HPDE6-E6E7 (cell line): Measurements from ENCODE around the gene KDM4B.

Experiments used
- DNase-seq: peaks from one replicate; pipeline ENCODE4 v3.0.0; 2011; ENCODE audit warnings: missing footprints; ENCODE audit errors: extremely low spot score

The KDM4B gene

DNA sequence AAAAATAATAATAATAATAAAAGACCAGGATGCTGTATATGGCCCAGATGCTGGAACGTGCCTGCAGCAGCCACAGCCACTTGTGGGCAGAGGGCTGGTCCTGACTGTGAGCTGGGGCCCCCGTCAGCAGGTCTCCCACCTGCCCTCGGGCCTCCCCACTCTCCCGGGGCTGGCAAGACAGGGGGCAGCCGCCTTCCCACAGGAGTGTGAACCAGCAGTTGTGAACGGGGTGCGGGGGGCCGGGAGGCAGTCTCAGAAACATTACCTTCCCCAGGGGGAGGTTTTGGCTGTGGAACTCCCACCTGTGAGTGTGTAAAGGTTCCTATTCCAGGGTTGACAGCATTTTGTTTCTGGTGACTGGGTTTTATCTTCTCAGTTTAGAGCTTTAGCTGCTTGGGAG, 151.4 kb downstream of the KDM4B start:
- DNase-seq = no peak

DNA sequence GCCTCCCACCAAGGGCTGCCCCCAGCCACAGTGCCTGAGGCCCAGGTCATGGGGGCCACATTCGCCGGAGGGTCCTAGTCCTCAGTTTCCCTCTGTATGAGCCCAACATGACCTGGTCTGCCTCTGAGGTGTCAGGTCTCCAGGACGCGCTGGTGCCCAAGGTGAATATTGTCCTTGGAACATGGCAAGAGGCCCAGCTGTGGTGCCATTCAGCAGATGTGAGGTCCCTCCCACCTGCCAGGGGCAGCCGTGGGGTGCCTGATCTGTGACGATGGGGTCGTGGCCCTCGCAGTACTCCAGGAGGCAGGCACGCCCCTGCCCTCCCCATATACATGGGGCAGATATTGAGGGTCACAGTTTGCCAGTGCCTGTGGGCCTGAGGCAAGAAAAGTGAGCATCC, 151.9 kb downstream of the KDM4B start:
- DNase-seq = no peak

DNA sequence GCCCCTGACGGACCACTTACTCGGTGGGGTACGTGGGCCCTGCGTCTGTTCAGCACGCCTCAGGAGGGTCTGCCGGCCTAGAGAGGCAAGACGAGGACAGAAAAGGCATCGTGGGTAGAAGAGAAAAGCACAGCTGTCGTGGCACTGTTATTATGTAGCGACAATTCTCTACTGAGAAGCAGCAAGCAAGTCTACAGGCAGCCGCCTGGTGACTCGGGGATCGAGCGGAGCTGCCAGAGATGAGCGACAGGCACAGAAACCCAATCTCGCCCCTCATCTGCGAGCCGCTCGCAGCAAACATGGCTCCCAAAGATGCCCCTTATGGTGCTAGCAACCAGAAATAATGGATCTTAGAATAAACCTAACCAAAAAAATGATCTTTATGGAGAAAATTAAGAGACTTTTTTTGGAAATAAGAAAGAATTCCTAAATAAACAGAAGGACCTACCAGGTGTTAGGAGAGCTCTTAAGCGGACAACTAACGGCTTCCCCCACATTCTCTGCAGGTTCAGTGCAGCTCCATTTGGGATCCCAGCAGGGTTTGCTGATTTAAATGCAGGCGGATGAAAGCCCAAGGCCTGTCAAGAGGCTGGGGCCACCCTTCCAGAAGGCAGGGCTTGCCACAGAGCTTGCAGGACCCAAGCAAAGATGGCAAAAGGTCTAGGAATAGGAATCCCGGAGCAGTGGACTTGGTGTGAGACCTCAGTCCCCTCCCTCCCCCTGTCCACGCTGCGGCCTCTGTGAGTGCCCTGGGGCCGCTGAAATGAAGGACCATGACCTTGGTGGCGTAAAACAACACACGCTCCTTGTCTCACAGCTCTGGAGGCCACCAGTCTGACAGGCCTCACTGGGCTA, 152.6 kb downstream of the KDM4B start:
- DNase-seq = no peak

DNA sequence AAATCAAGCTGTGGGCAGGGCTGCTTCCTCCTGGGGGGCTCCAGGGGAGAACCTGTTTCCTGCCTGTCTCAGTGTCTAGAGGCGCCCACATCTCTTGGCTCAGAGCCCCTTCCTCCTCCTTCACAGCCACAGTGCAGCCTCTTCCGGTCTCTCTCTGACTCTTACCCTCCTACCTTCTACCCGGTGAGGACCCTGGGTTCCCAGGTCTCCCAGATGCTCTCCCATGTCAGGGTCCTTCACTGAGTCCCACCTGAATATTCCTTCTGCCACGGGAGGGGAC, 153.1 kb downstream of the KDM4B start:
- no peak for DNase-seq

DNA sequence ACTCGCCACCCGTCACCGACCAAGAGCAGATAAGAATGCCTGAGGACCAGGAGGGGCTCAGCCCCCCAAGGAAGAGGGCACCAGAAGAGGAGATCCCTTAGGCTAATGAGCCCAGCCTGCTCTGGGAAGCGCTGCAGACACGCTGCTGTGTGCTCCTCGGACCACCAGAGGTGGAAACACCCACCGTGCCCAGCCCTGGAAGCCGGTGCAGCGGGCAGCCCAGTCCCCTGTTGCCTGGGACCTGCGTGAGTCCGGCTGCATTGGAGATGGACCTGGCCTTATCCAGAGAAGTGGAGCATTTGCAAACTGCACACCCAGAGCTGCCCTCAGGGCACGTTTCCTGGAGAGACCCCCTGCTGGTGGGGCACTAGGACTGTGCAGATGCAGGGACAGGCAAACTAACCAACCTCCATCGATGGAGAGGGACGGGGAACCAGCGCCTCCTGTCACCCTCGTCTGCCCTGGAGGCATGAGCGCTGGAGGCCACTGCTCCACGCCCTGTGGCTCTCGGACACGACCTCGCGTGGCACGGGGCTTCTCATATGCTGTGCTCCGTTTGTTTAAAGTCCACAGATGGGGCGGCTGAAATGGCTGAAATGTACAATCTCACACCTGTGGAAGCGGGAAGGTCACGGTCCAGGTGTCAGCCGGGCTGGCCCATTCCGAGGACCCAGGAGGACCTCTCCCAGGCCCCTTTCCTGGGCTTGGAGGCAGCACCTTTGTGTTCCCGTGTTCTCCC, 153.9 kb downstream of the KDM4B start:
- no peak for DNase-seq

DNA sequence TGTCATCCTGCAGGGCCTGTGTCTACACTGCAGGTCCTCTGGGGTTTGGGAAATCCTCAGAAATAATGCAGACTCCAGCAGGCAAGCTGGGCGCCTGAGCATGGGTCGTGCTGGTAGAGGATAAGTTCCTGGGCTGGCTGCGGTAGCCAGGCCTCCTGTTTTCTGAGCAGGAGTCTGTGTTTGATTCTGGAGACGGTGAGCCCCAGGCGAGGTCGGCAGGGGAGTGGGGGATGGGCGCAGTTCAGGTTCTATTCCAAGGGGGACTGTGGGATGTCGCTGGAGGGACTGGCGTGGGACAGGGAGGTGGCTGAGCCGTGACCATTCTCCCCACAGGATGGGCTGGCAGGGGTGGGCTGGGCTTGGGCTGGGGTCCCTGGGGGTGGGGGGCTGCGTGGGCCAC, 154.7 kb downstream of the KDM4B start:
- no peak for DNase-seq

DNA sequence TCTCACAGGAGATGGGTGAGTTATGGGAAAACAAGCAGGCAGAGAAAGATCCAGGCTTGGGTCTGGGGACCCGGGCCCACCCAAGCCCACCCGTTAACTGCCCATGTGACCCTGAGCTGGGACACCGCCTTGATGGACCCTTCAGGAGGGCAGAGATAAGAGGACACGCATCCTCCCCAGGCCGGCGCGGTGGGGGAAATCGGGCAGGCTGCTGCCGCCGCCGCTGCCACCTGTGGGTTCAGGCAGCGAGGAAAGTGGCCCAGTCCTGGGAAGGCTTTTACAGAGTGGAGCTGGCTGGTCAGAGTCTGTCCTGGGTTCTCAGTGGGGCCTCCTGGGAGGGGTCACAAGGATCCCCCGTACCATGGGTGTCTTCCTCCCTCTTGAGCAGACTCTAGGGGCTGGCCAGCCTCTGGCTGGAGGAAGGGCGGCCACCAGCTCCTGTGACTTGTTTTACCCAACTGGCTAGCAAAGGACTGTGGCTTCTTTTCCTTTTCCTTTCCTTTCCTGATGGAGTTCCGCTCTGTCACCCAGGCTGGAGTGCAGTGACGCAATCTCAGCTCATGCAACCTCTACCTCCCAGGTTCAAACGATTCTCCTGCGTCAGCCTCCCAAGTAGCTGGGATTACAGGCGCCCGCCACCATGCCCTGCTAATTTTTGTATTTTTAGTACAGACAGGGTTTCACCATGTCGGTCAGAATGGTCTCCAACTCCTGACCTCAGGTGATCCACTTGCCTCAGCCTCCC, 155.4 kb downstream of the KDM4B start:
- DNase-seq = no peak

DNA sequence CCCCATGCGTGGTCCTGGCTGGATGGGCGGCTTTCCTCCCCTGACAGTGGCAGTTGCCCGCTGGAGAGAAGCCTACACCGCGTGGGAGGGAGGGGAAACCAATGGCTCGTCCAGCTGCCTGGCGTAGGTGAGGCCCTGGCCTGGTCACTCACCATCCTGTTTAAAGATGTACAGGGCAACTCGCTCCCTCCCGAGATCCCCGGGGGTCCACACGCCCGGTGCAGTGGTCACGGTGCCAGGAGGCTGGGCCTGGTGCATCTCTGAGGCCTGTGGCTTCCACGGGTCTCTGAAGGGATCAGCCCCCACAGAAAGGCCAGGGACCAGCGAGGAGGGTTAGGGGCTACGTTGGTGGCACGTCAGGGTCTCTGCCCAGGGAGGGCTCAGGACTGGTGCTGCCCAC, 156.5 kb downstream of the KDM4B start:
- DNase-seq = no peak

DNA sequence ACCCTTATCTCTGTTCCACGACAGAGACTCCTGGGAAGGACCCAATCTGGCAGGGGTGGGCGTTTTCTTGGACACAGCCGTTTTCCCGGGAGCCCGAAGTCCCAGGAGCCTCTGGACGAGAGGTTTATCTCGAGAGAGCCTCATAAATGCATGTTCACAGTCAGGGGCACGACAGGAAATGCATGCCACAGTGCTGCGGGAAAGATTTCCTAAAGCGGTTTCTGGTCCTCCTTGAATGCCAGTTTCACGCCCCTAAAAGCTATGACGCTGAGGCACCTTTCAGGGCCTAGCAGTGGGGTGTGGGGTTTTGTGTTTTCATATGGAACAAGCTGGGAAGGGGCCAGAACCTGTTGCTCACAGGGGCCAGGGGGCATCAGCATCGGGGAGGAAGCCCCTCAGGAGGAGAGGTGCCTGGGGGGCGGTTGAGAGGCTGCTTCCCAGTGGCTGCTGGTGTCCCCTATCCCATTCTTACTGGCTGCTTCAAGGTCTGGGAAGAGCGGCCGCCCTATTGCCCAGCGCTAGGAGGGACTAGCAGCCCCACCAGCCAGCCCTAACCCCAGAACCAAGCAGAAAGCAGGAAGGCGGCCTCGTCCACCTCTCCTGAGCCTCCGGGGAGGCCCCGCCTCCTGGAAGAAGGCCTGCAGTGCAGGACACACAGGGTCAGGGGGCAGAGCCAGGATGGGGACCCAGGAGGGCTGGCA, 157.0 kb downstream of the KDM4B start:
- DNase-seq = no peak

DNA sequence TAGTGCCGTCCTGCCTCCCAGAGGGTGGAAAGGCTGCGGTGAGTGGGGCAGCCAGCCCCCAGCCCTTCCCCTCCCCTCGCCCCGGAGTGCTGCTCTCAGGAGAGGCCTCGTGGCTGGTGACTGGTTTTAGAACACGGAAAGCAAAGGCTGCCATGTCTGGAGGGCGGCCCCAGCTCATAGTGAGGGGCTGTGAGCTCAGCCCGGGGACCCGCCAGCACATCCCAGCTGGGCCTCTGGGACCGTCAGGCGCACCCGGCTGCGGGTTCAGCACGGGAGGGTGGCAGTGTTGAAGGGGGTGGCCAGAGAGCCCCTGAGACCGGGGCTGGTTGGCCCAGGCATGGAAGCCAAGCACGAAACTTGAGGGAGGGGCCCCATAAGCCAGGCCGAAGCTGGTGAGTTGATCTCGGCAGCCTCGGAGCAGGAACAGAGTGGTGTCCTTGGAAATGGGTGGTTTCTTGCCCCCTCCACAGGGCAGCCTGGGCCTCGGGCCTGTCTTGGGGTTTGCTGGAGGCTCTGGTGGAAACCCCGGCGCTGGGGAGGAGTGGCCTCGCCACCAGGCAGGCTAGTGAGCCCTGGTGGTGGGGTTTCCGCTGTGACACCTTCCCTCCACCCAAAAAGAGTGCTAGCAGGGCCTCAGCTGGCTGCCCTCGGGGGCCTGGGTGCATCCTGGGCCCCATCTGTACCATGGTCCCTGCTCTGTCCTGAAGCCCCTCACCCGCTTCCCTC, 157.7 kb downstream of the KDM4B start:
- no peak for DNase-seq

DNA sequence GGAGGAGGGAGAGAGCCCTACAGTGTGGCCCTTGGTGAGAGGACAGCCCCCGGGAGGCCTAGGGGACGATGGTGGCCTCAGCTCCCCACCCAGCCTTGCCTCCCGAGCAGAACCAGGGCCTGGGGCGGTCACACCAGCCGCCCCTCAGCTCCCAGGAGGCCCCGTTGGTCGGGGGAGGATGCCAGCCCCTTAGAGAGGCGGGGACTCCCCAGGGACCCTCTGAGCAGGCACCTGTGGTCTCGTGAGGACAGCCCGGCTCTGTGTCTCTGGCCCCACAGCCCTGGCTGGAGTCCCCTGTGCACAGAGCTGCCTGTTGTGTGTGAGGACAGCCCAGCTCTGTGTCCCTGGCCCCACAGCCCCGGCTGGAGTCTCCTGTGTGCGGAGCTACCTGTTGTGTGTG, 158.8 kb downstream of the KDM4B start:
- no peak for DNase-seq

DNA sequence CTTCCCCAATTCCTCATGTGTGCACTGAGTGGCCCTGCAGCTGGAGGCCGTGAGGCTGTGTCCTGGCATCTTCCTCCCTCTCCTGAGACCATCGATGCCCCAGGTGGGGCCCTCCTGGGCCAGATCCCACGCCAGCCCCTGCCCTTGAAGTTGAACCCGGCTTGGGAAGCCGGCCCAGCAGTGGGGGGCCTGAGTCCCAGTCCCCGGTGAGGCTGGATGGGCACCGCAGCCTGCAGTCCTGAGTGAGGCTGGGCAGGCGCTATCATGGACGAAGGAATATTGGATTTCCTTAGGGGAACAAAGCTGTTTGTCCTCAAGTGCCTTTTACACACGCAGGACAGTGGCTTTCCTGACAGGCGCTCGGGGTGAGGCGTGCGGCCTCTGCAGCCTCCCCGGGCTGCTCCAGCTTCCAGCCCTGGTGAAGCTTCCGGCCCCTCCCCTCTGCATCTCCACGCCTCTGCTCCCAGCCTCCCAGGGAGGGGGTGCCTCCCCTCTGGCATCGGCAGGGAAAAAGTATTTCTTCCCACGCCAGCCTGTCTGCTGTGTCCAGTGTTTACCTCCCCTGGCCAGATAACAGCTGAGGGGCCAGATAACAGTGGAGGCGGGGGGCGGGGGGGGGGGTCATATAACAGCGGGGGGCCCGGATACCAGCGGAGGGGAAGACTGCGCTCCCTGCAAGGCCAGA, 159.5 kb downstream of the KDM4B start:
- DNase-seq = no peak

DNA sequence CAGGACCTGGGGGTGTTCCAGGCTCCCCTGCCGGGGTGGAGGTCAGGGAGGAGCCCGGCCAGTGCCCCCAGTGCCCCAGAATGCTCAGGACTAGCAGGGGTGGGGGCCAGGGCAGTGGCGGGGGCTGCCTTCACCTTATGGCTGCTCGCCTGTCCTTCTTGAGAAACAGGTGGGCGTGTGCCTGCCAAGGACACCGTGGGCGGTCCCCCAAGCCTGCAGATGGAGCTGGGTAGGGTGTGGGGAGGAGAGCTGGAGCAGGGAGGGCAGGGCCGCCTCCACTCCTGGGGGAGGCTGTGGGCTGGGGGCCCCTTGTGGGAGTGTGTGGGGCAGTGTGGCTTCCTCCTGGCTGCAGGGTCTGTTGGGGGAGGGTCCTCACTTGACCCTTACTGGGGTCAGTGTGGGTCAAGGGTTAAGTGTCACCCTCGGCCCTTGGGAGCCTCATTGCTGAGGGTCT, 160.1 kb downstream of the KDM4B start:
- no peak for DNase-seq

DNA sequence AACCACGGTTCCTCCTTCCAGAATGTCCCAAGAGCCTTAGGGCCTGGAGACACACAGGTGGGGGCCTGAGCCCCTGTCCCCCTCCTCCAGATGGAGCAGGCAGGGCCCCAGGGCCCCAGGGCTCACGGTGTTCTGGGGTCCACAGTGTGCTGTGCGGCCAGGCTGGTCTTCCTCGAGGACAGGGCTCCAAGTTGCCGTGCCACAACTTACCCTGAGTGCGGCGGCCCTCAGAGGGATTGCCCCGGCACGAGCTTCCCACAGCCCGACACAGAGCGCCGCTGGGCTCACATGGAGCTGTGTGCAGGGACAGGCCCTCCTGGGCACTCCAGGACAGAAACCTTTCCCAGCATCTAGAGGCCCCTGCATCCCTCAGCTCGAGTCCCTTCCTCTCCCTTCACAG, 160.8 kb downstream of the KDM4B start:
- DNase-seq = no peak

DNA sequence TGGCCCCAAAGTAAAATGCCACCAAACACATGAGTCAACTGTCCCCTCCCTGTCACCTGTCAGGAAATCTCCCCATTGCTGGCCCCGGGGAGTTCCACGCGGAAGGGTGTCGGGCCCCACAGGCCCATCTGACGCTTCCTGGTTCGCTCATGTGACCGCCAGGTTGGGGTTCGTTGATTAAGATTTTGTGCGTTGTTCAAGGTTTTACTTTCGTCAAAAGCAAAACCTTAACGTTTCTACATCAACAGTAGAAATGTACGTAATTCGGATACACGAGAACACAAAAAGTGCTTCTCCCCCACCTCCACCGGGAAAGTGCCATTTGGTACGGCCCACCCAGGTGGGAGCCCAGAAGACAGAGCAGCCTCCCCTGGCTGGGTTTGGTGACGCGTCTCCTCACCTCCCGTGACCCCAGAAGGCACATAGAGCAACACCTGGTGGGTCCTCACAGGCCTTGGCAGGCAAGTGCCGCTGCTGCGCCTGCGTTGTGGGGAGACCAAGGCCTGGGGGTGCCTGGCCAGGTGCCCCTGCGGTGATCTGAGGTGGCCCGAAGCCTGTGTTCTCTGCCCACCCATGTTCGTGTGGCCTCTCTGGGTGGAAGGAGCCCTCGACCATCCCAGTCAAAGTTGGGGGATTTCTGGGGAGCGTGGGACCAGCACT, 161.6 kb downstream of the KDM4B start:
- no peak for DNase-seq

DNA sequence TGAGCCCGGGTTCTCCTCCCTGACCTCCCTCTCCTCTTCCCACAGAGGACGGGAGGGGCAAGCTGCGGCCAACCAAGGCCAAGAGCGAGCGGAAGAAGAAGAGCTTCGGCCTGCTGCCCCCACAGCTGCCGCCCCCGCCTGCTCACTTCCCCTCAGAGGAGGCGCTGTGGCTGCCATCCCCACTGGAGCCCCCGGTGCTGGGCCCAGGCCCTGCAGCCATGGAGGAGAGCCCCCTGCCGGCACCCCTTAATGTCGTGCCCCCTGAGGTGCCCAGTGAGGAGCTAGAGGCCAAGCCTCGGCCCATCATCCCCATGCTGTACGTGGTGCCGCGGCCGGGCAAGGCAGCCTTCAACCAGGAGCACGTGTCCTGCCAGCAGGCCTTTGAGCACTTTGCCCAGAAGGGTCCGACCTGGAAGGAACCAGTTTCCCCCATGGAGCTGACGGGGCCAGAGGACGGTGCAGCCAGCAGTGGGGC, 162.2 kb downstream of the KDM4B start:
- DNase-seq = no peak

DNA sequence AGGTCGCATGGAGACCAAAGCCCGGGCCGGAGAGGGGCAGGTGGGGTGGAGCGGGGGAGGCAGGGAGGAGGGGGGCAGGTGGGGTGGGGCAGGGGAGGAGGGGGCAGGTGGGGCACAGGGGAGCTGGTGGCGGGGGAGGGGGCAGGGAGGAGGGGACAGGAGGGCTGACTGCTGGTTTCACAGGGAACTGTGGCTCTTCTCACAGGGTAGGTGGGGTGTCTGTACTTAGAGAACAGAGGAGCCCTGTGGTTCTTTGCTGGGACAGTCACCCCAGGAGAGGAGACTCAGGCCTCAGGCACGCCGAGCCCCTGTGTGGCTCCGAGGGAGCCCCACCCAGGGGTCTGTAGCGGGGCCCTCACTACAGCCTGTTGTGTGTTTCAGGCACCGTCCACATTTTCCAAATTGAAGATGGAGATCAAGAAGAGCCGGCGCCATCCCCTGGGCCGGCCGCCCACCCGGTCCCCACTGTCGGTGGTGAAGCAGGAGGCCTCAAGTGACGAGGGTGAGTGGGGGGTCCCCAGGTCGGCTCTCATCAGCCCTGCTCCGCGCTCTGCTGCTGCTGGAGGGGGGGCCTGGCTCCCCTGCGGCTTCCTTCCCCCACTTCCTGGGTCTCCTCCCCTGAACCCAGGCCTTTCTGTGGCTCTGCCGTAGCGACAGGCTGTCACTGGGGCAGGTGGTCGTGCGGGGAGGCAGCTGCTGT, 162.7 kb downstream of the KDM4B start:
- DNase-seq = no peak

DNA sequence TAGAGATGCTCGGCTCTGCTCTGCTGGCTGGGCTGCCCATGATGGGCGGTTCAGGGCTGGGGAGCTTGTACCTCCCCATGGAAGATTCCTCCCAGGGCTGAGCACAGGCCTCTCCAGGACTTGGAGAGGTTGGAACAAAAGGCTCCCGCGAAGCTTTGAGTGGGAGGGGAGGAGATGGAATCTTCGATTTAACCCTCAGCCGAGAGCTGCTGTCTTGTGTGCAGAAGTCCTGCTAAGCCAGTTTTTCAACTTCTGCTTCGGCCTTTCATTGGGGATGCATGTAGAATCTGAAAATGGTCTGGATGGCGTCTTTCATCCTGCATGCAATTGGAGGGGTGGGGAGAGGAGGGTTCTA, 163.3 kb downstream of the KDM4B start:
- DNase-seq = peak; percentile 28
